Natural killer cell treated with Interleukin-12 subunit alpha and Interleukin-12 subunit beta and Interleukin-15 and Interleukin-18, amount 100 ng/mL, for 72 hours (primary cell): ENCODE measurements around the gene CARD6. TPM values are rescaled to one million over a fixed set of nuclear protein-coding genes. Genes with fewer than 3 reads are reported as not detected.
"Not testable (repeated sequence)": the region's sequence is repeated elsewhere in the genome, so short reads cannot be mapped to it uniquely, and the experiment has no call there.

Experiments
- ATAC-seq, 2 donors: fragments of 150-1000 bp; cut with Tn5 transposase in 1 of 2; sonication (Bioruptor Pico), chemical (Tn5 transposase) in 1 of 2; 2 replicates each; pipeline ENCODE4 v1.10.0; 2021
- DNase-seq: peaks from one replicate; pipeline ENCODE4 v3.0.0; 2022; ENCODE audit warnings: low spot score
- H3K27ac Mint-ChIP-seq, 2 donors: 1 replicate in 1 of 2; 2 replicates in 1 of 2; pipeline ENCODE4 v1.8.0; 2022; ENCODE audit warnings: mixed read lengths in 2 of 2, mild to moderate bottlenecking in 1 of 2, moderate library complexity in 1 of 2
- H3K27me3 Mint-ChIP-seq, 2 donors: 1 replicate in 1 of 2; 2 replicates in 1 of 2; pipeline ENCODE4 v1.8.0; 2022; ENCODE audit warnings: mixed read lengths in 2 of 2
- H3K36me3 Mint-ChIP-seq: one replicate; pipeline ENCODE4 v1.8.0; 2022; ENCODE audit warnings: mixed read lengths
- H3K4me1 Mint-ChIP-seq, 2 donors: 1 replicate in 1 of 2; 2 replicates in 1 of 2; pipeline ENCODE4 v1.8.0; 2022; ENCODE audit warnings: low read depth in 2 of 2, mixed read lengths in 2 of 2, mild to moderate bottlenecking in 1 of 2
- H3K4me3 Mint-ChIP-seq: one replicate; pipeline ENCODE4 v1.8.0; 2022; ENCODE audit warnings: mixed read lengths
- H3K9me3 Mint-ChIP-seq: 2 replicates; pipeline ENCODE4 v1.8.0; 2022; ENCODE audit warnings: mixed read lengths
- total RNA-seq, 2 donors: library from RNA; stranded (reverse); gene quantifications; one replicate each; pipeline ENCODE4 v1.2.3, GENCODE V29; 2022

The CARD6 gene
- total RNA-seq, 2 donors from 2014 or later, result 3.7 to 11.2 TPM

- ATAC-seq (no peak), DNase-seq (peak; percentile 63)
- no peaks in the 10 kb centered on the region for H3K9me3 Mint-ChIP-seq
- H3K36me3 Mint-ChIP-seq, result peaks cover 41% of the 10 kb centered on the region
- H3K4me1 Mint-ChIP-seq, result peaks cover 42 to 55% of the 10 kb centered on the region in 2 donors
- H3K27ac Mint-ChIP-seq, result peak overlapping the region; percentile 98 to 100
- peak overlapping the region; percentile 99 for H3K4me3 Mint-ChIP-seq
- H3K27me3 Mint-ChIP-seq, result no peaks in the 10 kb centered on the region
Observed at GRCh38 chr5:40834391-40834848, 6.7 kb upstream of the CARD6 start.

DNA sequence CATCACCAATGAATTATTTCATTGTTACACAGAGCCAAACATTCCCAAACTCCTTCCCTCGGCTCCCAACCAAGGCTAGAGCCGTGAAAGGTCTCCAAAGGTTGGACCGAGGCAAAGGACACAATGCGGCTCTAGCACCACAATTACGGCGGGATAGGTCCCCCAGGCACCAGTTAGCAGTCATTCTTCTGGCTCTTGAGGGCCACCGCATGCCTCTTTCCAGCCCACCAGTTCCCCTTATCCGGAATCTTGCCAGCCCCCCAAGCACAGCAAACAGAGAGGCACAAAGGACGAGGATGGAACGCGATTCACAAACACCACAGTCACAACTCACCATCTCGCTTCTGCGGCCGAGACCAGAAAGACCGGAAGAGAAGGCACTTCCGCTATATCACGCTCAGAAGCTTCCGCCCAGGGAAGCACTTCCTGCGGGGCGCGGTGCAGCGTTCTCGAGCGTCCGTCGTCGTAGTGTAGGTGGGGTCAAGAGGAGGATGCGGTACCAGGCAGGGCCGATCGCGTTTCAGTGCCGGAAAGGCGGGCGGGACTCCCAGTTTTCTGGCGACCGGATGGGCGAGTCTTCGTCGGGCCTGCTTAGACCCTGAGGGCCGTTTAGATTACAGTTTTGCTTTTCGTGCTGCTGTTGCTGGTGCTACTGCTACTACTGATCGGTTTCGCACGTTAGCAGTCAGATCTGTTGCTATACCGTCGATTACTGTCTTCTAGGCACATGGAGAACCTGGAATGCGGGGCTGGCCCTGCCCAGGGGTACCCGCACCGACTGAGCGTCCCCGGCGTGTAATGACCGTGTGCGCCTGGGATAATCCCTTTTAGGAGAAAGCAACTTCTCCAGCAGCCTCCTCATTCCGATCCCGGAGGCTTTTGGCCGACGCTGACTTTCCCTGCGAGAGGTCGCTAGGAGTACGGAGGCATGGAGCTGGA, 6.0 kb upstream of the CARD6 start, which contains the start of gene RPL37:
TSS of gene RPL37 (minus strand) at position 374 of the 939 bp plus-strand sequence. CDS start at position 337, 37 bp downstream.
- H3K27ac Mint-ChIP-seq, result peak within 1 kb of the TSS; percentile 98 to 100
- DNase-seq (peak; percentile 96), ATAC-seq (peak; percentile 99 to 100)
- H3K4me3 Mint-ChIP-seq, result peak within 1 kb of the TSS; percentile 99
- H3K27me3 Mint-ChIP-seq, result no peaks in the 10 kb centered on the region
- H3K9me3 Mint-ChIP-seq, result no peaks in the 10 kb centered on the region
- H3K4me1 Mint-ChIP-seq, result peaks cover 41 to 52% of the 10 kb centered on the region in 2 donors
- H3K36me3 Mint-ChIP-seq, result peaks cover 36% of the 10 kb centered on the region

- peaks cover 3 to 8% of the 10 kb centered on the region in 2 donors for H3K27me3 Mint-ChIP-seq
- ATAC-seq (no peak), DNase-seq (no peak)
- H3K27ac Mint-ChIP-seq, result no peak overlapping the region
- H3K9me3 Mint-ChIP-seq, result no peaks in the 10 kb centered on the region
- H3K4me3 Mint-ChIP-seq, result no peak overlapping the region
- H3K4me1 Mint-ChIP-seq, result peaks cover 30 to 42% of the 10 kb centered on the region in 2 donors
- peaks cover 21% of the 10 kb centered on the region for H3K36me3 Mint-ChIP-seq
Observed at GRCh38 chr5:40838086-40838485, 3.1 kb upstream of the CARD6 start.

- Mint-ChIP-seq H3K27me3 (peaks cover 3 to 8% of the 10 kb centered on the region in 2 donors), H3K36me3 (peaks cover 6% of the 10 kb centered on the region), H3K27ac (peak overlapping the region in 1 of 2 donors; percentile 98), H3K4me1 (peaks cover 11 to 13% of the 10 kb centered on the region in 2 donors), H3K9me3 (no peaks in the 10 kb centered on the region), H3K4me3 (no peak overlapping the region)
- ATAC-seq, result no peak
- DNase-seq, result no peak
Observed at GRCh38 chr5:40842351-40842750, 1.2 kb downstream of the CARD6 start.

DNA sequence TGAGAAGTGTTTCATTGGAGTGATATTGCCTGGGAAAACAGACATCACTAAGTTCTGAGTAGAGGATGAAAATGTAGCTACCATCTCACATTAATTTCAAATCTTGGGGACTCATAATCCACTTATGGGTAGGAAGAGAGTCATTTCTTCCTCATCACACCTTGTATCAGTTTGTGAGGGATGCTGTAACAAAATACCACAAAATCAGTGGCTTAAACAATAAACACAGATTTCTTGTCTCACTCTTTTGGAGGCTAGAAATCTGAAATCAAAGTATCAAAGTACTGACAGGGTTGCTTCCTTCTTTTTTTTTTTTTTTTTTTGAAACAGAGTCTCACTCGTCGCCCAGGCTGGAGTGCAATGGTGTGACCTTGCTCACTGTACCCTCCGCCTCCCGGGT, 3.4 kb downstream of the CARD6 start:
- H3K36me3 Mint-ChIP-seq, result peaks cover 6% of the 10 kb centered on the region

DNA sequence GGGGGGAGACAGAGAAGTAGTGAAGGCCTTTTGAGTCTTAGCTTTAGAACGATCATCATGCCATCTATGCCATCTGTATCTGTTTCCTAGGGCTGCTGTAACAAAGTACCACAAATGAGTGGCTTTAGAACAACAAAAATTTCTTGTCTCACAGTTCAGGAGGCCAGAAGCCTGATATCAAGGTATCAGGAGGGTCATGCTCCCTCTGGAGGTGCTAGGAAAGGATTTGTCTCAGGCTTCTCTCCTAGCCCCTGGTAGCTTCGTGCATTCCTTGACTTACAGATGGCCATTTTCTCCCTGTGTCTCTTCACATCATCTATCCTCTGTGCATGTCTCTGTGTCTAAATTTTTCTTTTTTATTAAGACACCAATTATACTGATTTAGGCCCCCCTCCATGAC, 5.2 kb downstream of the CARD6 start:
- DNase-seq (no peak), ATAC-seq (no peak)
- Mint-ChIP-seq H3K9me3 (no peaks in the 10 kb centered on the region), H3K4me1 (peaks cover 6 to 8% of the 10 kb centered on the region in 2 donors), H3K27ac (no peak overlapping the region), H3K27me3 (peaks cover 1 to 9% of the 10 kb centered on the region in 2 donors), H3K4me3 (no peak overlapping the region), H3K36me3 (peaks cover 2% of the 10 kb centered on the region)

More for the DNA sequence above, 3.4 kb downstream of the CARD6 start:
- H3K27ac Mint-ChIP-seq, result no peak overlapping the region
- H3K27me3 Mint-ChIP-seq, result peaks cover 3 to 10% of the 10 kb centered on the region in 2 donors
- H3K4me1 Mint-ChIP-seq, result peaks cover 11 to 13% of the 10 kb centered on the region in 2 donors
- H3K9me3 Mint-ChIP-seq, result no peaks in the 10 kb centered on the region
- no peak overlapping the region for H3K4me3 Mint-ChIP-seq
- ATAC-seq, result no peak
- no peak for DNase-seq

GRCh38 chr5:40847525-40847924, 6.4 kb downstream of the CARD6 start:
- Mint-ChIP-seq H3K36me3 (no peaks in the 10 kb centered on the region), H3K4me3 (no peak overlapping the region), H3K27ac (no peak overlapping the region), H3K9me3 (no peaks in the 10 kb centered on the region), H3K4me1 (peaks cover 3 to 6% of the 10 kb centered on the region in 2 donors), H3K27me3 (peaks cover 0 to 5% of the 10 kb centered on the region in 2 donors)
- DNase-seq, result no peak
- ATAC-seq, result no peak

DNA sequence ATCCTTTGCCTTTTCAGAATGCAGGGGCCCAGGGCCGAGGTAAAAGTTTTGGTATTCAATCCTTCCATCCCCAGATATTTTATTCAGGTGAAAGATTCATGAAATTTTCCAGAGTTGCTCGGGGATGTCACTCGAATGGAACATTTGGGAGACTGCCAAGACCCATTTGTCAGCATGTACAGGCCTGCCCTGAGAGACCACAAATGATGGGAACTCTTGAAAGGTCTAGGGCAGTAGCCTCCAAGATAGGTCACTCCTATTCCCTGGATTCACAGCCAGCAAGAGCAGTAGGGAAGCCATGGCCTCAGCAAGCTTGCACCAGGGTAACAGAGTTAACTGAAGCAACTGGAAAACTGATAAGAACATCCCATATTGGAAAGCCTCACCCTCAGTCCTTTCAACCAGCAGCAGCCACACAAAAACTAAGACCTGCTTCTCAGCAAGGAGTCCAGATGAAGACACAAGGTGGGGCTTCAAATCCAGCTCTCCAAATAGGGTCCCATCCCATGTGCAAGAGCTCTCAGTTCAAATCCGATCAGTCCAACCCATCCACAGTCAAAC, 12.5 kb downstream of the CARD6 start:
- Mint-ChIP-seq H3K4me3 (no peak overlapping the region), H3K9me3 (no peaks in the 10 kb centered on the region), H3K4me1 (no peaks in the 10 kb centered on the region), H3K27ac (no peak overlapping the region), H3K27me3 (peaks cover 0 to 5% of the 10 kb centered on the region in 2 donors), H3K36me3 (no peaks in the 10 kb centered on the region)
- DNase-seq (no peak), ATAC-seq (no peak)

DNA sequence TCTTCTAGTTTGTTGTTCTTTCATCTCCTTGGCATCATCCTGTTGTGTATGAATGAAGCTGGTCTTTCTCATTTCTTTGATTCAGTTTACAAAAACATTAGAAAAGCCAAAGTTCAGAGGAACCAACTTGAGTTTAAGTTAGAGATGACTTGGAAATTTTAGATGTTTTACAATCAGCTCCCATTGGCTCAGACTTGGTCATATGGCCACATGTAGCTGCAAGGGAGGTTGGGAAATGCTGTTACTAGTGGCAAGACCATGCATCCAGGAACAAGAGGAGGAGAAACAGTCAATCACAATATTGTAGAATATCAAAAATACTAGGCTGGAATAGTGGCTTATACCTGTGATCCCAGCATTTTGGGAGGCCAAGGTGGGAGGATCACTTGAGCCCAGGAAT, 19.5 kb downstream of the CARD6 start:
- Mint-ChIP-seq H3K4me3 (no peak overlapping the region), H3K36me3 (peaks cover 6% of the 10 kb centered on the region), H3K27me3 (no peaks in the 10 kb centered on the region), H3K27ac (no peak overlapping the region), H3K9me3 (peaks cover 7% of the 10 kb centered on the region), H3K4me1 (no peaks in the 10 kb centered on the region)
- DNase-seq (no peak), ATAC-seq (no peak)

DNA sequence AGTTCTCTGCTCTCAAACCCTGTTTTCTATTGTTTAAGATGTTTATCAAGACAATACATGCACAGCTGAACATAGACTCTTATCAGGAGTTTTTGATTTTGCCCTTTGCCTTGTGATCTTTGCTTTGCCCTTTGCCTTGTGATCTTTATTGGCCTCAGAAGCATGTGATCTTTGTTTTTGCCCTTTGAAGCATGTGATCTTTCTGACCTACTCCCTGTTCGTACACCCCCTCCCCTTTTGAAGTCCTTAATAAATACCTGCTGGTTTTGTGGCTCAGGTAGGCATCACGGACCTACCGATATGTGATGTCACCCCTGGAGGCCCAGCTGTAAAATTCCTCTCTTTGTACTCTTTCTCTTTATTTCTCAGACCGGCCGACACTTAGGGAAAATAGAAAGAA, 23.8 kb downstream of the CARD6 start:
- H3K36me3 Mint-ChIP-seq, H3K9me3 Mint-ChIP-seq, H3K4me3 Mint-ChIP-seq, H3K4me1 Mint-ChIP-seq, DNase-seq, ATAC-seq, H3K27me3 Mint-ChIP-seq, H3K27ac Mint-ChIP-seq: not testable (repeated sequence)

GRCh38 chr5:40866844-40867243, 25.7 kb downstream of the CARD6 start:
- Mint-ChIP-seq H3K27me3 (peaks cover 0 to 6% of the 10 kb centered on the region in 2 donors), H3K36me3 (peaks cover 6% of the 10 kb centered on the region), H3K9me3 (peaks cover 7% of the 10 kb centered on the region), H3K4me3 (no peak overlapping the region), H3K4me1 (no peaks in the 10 kb centered on the region), H3K27ac (no peak overlapping the region)
- ATAC-seq (no peak), DNase-seq (no peak)

DNA sequence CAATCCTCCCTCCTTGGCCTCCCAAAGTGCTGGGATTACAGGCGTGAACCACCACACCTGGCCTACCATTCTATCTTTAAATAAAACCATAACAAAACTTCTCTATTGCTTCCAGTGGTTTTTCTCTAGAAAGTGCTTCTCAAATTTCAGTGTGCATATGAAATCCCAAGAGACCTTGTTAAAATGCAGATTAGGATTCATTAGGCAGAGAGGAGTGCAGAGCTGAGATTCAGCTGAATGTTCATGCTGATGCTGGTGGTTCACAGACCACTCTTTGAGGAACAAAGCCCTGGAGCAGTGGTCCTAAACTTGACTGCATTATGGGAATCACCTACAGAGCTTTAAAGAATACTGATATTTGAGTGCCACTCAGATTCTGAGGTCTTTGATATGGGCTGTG, 28.2 kb downstream of the CARD6 start:
- H3K27me3 Mint-ChIP-seq, result peaks cover 0 to 20% of the 10 kb centered on the region in 2 donors
- DNase-seq, result no peak
- H3K4me1 Mint-ChIP-seq, result no peaks in the 10 kb centered on the region
- peaks cover 7% of the 10 kb centered on the region for H3K9me3 Mint-ChIP-seq
- peaks cover 6% of the 10 kb centered on the region for H3K36me3 Mint-ChIP-seq
- no peak overlapping the region for H3K27ac Mint-ChIP-seq
- no peak for ATAC-seq
- H3K4me3 Mint-ChIP-seq, result no peak overlapping the region

DNA sequence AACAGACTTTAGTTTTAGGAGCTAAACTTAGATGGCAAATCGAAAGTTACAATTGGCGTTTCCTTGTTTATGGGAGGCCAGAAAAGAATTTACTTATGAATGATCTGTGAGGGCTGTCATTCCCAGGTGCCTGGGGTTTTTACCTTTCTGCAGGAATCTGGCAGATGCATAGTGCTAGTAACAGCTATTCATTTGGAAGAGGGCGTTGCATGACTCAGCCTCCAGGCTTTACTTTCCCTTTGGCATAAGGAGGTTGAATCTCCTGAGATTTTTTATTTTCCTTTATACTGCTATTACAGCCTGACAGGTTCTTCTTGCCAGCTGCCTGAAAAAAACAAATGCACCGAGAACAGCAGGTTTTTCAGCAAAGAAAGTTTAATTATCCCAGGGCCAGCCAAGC, 30.0 kb downstream of the CARD6 start:
- Mint-ChIP-seq H3K4me3 (no peak overlapping the region), H3K36me3 (no peaks in the 10 kb centered on the region), H3K27me3 (peaks cover 0 to 23% of the 10 kb centered on the region in 2 donors), H3K27ac (no peak overlapping the region), H3K9me3 (no peaks in the 10 kb centered on the region), H3K4me1 (no peaks in the 10 kb centered on the region)
- DNase-seq (no peak), ATAC-seq (no peak)

DNA sequence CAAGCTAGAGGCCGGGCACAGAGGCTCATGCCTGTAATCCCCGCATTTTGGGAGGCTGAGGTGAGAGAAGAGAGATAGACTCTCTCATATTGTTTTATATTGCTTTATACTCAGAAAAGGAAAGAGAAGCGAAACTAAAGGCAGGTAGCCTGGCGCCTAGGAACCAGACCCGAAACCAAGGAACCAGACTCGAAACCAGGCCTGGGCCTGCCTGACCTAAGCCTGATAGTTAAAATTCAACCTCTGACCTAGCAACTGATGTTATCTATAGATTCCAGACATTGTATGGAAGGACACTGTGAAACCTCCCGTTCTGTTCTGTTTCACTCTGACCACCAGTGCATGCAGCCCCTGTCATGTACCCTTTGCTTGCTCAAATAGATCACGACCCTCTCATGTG, 31.1 kb downstream of the CARD6 start:
- not testable (repeated sequence) for H3K4me1 Mint-ChIP-seq, H3K4me3 Mint-ChIP-seq, DNase-seq, H3K9me3 Mint-ChIP-seq, H3K27ac Mint-ChIP-seq, H3K36me3 Mint-ChIP-seq, ATAC-seq
- peaks cover 4 to 27% of the 10 kb centered on the region in 2 donors for H3K27me3 Mint-ChIP-seq
